K562 (cell line): ENCODE results near the gene NUP210. TPM values are rescaled to one million over a fixed set of nuclear protein-coding genes. Genes with fewer than 3 reads are reported as not detected.

Experiments used
- ATAC-seq: fragments of 200-7000 bp; cut with Tn5 transposase; 3 replicates; pipeline ENCODE4 v1.9.1; 2020; ENCODE audit warnings: moderate library complexity
- BruUV-seq: library from RNA; stranded (reverse); fragments of 400-500 nt; replicated peaks from 2 replicates; lab custom pipeline; 2021; lab: Mats Ljungman, UMichigan
- CTCF ChIA-PET: fragments of 300-600 bp; formaldehyde crosslinking; extraction: SDS; loops from one replicate; lab custom pipeline; 2021; ENCODE audit warnings: low intra/inter-chr PET ratio; lab: Yijun Ruan, JAX
- POLR2A ChIA-PET: fragments of 300-600, 350-650 bp; sonication (Branson Sonifier 250); formaldehyde crosslinking; extraction: SDS; loops from one replicate; lab custom pipeline; 2021; ENCODE audit warnings: antibody characterized with exemption, inconsistent platforms; lab: Yijun Ruan, JAX
- DNase-seq, 4 experiments: peaks; one replicate each; pipeline versions ENCODE4 v3.0.0 to v3.0.0-alpha.2; 2011 to 2018; ENCODE audit warnings: low spot score in 3 of 4, mixed read lengths in 3 of 4; ENCODE audit errors: extremely low read depth in 1 of 4
- FAIRE-seq: peaks from 2 replicates; lab custom pipeline; 2011; peaks lifted over from hg19 to GRCh38; lab: Jason Lieb, UNC
- H2AFZ ChIP-seq: 2 replicates; pipeline ENCODE4 v1.6.0; 2011; ENCODE audit warnings: low read depth, low read length, control low read depth, inconsistent platforms
- H3K27ac ChIP-seq: fragments of 200-600 bp; 3 replicates; pipeline ENCODE4 v1.8.0; 2011; ENCODE audit warnings: low read depth, mild to moderate bottlenecking, control low read depth, inconsistent platforms, low read length, moderate library complexity, mixed read lengths; ENCODE audit errors: extremely low read depth
- H3K27me3 ChIP-seq, 2 experiments: fragments of 300-600 bp in 1 of 2; 2 replicates in 1 of 2; 3 replicates in 1 of 2; pipeline versions ENCODE4 v1.6.0 to v1.8.0; 2011; ENCODE audit warnings: inconsistent platforms in 2 of 2, low read length in 2 of 2, mild to moderate bottlenecking in 1 of 2, mixed read lengths in 1 of 2, moderate library complexity in 1 of 2; ENCODE audit not compliant: control insufficient read depth in 2 of 2, insufficient read depth in 2 of 2
- H3K36me3 ChIP-seq: fragments of 300-600 bp; 3 replicates; pipeline ENCODE4 v1.8.0; 2011; ENCODE audit warnings: mild to moderate bottlenecking, low read length, inconsistent platforms; ENCODE audit not compliant: control insufficient read depth, insufficient read depth
- H3K4me1 ChIP-seq, 2 experiments: fragments of 200-600 bp in 1 of 2; replicated peaks in 1 of 2; 2 replicates in 1 of 2; 3 replicates in 1 of 2; pipeline versions ENCODE4 v1.5.1 to v1.8.0; 2011; ENCODE audit warnings: inconsistent platforms in 2 of 2, low read length in 2 of 2, mild to moderate bottlenecking in 1 of 2, mixed read lengths in 1 of 2, moderate library complexity in 1 of 2; ENCODE audit not compliant: control insufficient read depth in 2 of 2, insufficient read depth in 2 of 2
- H3K4me2 ChIP-seq: 2 replicates; pipeline ENCODE4 v1.6.1; 2011; ENCODE audit warnings: low read length, control low read depth, inconsistent platforms, mixed read lengths; ENCODE audit not compliant: insufficient read depth
- H3K4me3 ChIP-seq: fragments of 200-600 bp; sonication (generic), shearing (Covaris generic); 2 replicates; pipeline ENCODE4 v1.5.1; 2016; ENCODE audit warnings: control low read depth, inconsistent platforms
- H3K79me2 ChIP-seq: fragments of 200-600 bp; 3 replicates; pipeline ENCODE4 v1.8.0; 2011; ENCODE audit warnings: low read length, inconsistent platforms; ENCODE audit not compliant: control insufficient read depth, insufficient read depth
- H3K9ac ChIP-seq, 2 experiments: 2 replicates each; pipeline versions ENCODE4 v1.6.0 to v1.6.1; 2011; ENCODE audit warnings: low read depth in 2 of 2, low read length in 2 of 2, control low read depth in 1 of 2, inconsistent platforms in 1 of 2, mild to moderate bottlenecking in 1 of 2, mixed read lengths in 1 of 2; ENCODE audit not compliant: insufficient read depth in 1 of 2
- H3K9me1 ChIP-seq: one replicate; pipeline ENCODE4 v1.6.0; 2011; ENCODE audit warnings: inconsistent platforms, mild to moderate bottlenecking, low read length, moderate library complexity; ENCODE audit not compliant: control insufficient read depth, insufficient read depth
- H3K9me3 ChIP-seq: replicated peaks from 2 replicates; pipeline ENCODE4 v1.5.1; 2011; ENCODE audit warnings: low read depth, low read length, inconsistent platforms; ENCODE audit not compliant: control insufficient read depth, insufficient read depth
- H4K20me1 ChIP-seq: replicated peaks from 2 replicates; pipeline ENCODE4 v1.6.1; 2011; ENCODE audit warnings: low read length, inconsistent platforms, mixed read lengths; ENCODE audit not compliant: control insufficient read depth, insufficient read depth
- CREB1 ChIP-seq, 2 experiments: sonication (generic) in 1 of 2; formaldehyde crosslinking in 1 of 2; IDR thresholded peaks; 2 replicates each; pipeline versions ENCODE4 v1.6.1 to v1.8.0; 2012 to 2022; ENCODE audit warnings: inconsistent platforms in 1 of 2, mild to moderate bottlenecking in 1 of 2, missing genetic modification reagents in 1 of 2, moderate library complexity in 1 of 2
- GATA2 ChIP-seq: sonication (generic); formaldehyde crosslinking; IDR thresholded peaks from 2 replicates; pipeline ENCODE4 v1.4.0; 2020; ENCODE audit warnings: mild to moderate bottlenecking, missing genetic modification reagents
- L3MBTL2 ChIP-seq: fragments of 450-650 bp; IDR thresholded peaks from 2 replicates; pipeline ENCODE4 v1.6.1; 2016; ENCODE audit warnings: mild to moderate bottlenecking, moderate library complexity
- MYC ChIP-seq, 2 experiments: fragments of 250-450 bp in 1 of 2; sonication (Bioruptor Pico) in 1 of 2; IDR thresholded peaks; 2 replicates each; pipeline versions ENCODE4 v1.5.1 to v1.6.1; 2012 to 2021; ENCODE audit warnings: low read depth in 2 of 2, borderline replicate concordance in 1 of 2, improper control_type of control experiment in 1 of 2, low read length in 1 of 2, mild to moderate bottlenecking in 1 of 2, moderate library complexity in 1 of 2
- POLR3A ChIP-seq: IDR thresholded peaks from 2 replicates; pipeline ENCODE4 v1.6.1; 2011; ENCODE audit warnings: borderline replicate concordance, mild to moderate bottlenecking, moderate library complexity; ENCODE audit not compliant: insufficient read length, insufficient read depth; ENCODE audit errors: extremely low read depth
- RNF2 ChIP-seq: sonication (generic); IDR thresholded peaks from 2 replicates; pipeline ENCODE4 v1.6.1; 2016
- SMC3 ChIP-seq: conservative IDR thresholded peaks from 2 replicates; pipeline ENCODE4 v1.6.1; 2011; ENCODE audit warnings: low read depth, low read length, improper control_type of control experiment; ENCODE audit not compliant: insufficient read depth
- ZNF316 ChIP-seq: fragments of 450-650 bp; IDR thresholded peaks from 2 replicates; pipeline ENCODE4 v1.6.1; 2016
- WGBS: fragments of 100-300 bp; shearing (Covaris generic); methylation state at CpG from one replicate; pipeline ENCODE4 v1.1.6; 2016; ENCODE audit warnings: low coverage, mixed read lengths; ENCODE audit not compliant: insufficient coverage; ENCODE audit errors: missing lambda C conversion rate; 5-methylcytosine and 5-hydroxymethylcytosine counted together
- in situ Hi-C: fragments of 300-500 bp; cut with MboI; formaldehyde crosslinking; loops from 4 replicates; pipeline ENCODE4 v1.15.0; 2018; ENCODE audit warnings: inconsistent platforms, mixed read lengths
- intact Hi-C: fragments of 100-400 bp; cut with micrococcal nuclease; formaldehyde crosslinking; loops from 2 replicates; pipeline ENCODE4 v1.14.2; 2022
- polyA plus RNA-seq, 8 experiments: library from polyadenylated mRNA; depleted of rRNA in 4 of 8; stranded (reverse) in 5 of 8; unstranded in 3 of 8; fragments of >200 nt; fragmentation: Nextera tagmentation in 2 of 8; fragmentation: Illumina TruSeq in 1 of 8; extraction: Ambion mirVana in 2 of 8; extraction: Trizol in 1 of 8; gene quantifications; 2 replicates each; pipeline versions ENCODE4 v1.2.1 to v1.2.3, GENCODE V29; 2011 to 2014; ENCODE audit warnings: inconsistent platforms in 1 of 8, missing spikeins in 1 of 8
- total RNA-seq, 7 experiments: library from RNA; depleted of rRNA in 6 of 7; stranded (reverse); fragments of >200 nt in 6 of 7; fragmentation: Illumina TruSeq in 2 of 7; extraction: Trizol in 2 of 7; gene quantifications; 2 replicates each; pipeline versions ENCODE4 v1.2.1 to v1.2.3, GENCODE V29; 2011 to 2021; ENCODE audit warnings: low replicate concordance in 1 of 7
- TF ChIP-seq, protein P1 (sequence below): fragments of 450-650 bp; formaldehyde crosslinking; IDR thresholded peaks from 2 replicates; pipeline ENCODE4 v1.4.0; 2020; ENCODE audit warnings: mild to moderate bottlenecking, moderate library complexity
- TF ChIP-seq, protein P2 (sequence below), 2 experiments: fragments of 450-650 bp; conservative IDR thresholded peaks; 2 replicates each; pipeline ENCODE4 v1.6.1; 2017; ENCODE audit warnings: mild to moderate bottlenecking in 2 of 2, moderate library complexity in 2 of 2
- TF ChIP-seq, protein P3 (sequence below): fragments of 450-650 bp; IDR thresholded peaks from 2 replicates; pipeline ENCODE4 v1.6.1; 2017; ENCODE audit warnings: antibody characterized with exemption, mild to moderate bottlenecking

NUP210 gene
- total and polyA plus RNA-seq, 9 of the 15 experiments (the other 6 are each of a cell fraction or from before 2014, with no cell fraction given), result 1.2 to 138 (median 44.0) TPM

DNA sequence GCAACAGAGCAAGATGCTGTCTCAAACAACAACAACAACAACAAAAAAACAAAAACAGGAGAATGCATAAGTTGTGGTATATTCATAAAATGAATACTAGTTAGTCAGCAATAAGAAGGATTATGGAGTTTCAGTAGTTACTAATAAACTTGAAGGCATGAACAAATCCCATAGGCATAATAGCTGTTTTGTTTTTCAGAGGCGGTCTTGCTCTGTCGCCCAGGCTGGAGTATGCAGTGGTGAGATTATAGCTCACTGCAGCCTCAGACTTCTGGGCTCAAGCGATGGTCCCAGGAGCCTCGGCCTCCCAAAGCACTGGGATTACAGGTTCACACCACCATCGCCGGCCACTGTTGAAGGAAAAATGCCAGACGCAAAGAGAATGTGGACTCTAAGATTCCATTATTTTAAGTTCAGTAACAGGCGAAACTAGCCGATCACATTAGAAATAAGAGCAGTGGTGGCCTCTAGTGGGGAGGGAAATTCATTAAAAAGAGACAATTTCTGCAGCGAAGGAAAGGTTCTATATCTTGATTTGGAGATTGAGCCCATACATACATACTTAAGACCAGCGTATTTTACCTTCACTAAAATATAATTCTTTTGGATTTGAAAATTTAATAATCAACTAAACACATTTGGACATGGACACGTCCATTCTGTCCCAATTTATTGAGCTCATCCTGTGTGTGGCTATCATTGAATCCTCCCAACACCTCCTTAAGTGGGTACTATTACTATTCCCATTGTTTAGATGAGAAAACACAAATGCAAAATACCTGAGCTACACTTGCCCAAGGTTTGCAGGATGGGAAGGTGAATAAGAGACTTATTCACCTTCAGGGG, 32.6 kb upstream of the NUP210 start:
- peak; percentile 61 for FAIRE-seq
- no peaks in the 10 kb centered on the region for H4K20me1 ChIP-seq
- no peaks in the 10 kb centered on the region for H3K9me1 ChIP-seq
- BruUV-seq, result no TSS peak
- ChIA-PET POLR2A (interaction anchor here (0.5 to 1.8 kb wide), 11 partner anchors 11 to 726 kb away, joined by 3 to 10 read pairs (median 5); partner anchors contain the start of genes LSM3 and XPC), CTCF (interaction anchor here (0.7 to 1.4 kb wide), 5 partner anchors 33 to 198 kb away, joined by 3 to 4 read pairs (median 3); no protein-coding TSS in a partner anchor)
- in situ Hi-C loops (no loop called here), intact Hi-C loops (loop anchor here (1.0 to 5.0 kb wide), 4 partner anchors 48 to 169 kb away; no protein-coding TSS in a partner anchor)
- no peaks in the 10 kb centered on the region for H3K27me3 ChIP-seq
- peak; percentile 58 to 80 (median 61) for DNase-seq
- ATAC-seq, result peak; percentile 59
- 7% methylated on average over 12 of the region's 12 CpGs for WGBS
- peaks cover 16 to 24% of the 10 kb centered on the region in 2 experiments; a peak in 4 of 5 replicates for H3K4me1 ChIP-seq
- peak overlapping the region; percentile 39; the same call in 1 of the 3 replicates for H3K27ac ChIP-seq
- no peaks in the 10 kb centered on the region for H3K9me3 ChIP-seq
- no peaks in the 10 kb centered on the region for H3K36me3 ChIP-seq
- H3K9ac ChIP-seq, result peak overlapping the region in 1 of 2 experiments; percentile 85; a peak in 2 of 4 replicates
- H3K4me3 ChIP-seq, result peak overlapping the region; percentile 43
- H3K4me2 ChIP-seq, result peak overlapping the region; percentile 98
- peak overlapping the region; percentile 99 for H2AFZ ChIP-seq
- H3K79me2 ChIP-seq, result no peaks in the 10 kb centered on the region
- TF ChIP-seq GATA2 (CRISPR knock-in tag) (peak; percentile 51; the same call in 1 of the 2 replicates), POLR3A (peak; percentile 20), CREB1 (IDR thresholded peaks at IDR 0.05) (no peak), CREB1 (CRISPR knock-in tag; IDR thresholded peaks at IDR 0.05) (no peak), RNF2 (no peak), ZNF316 (peak; percentile 84), L3MBTL2 (peak; percentile 11; the same call in 1 of the 2 replicates), SMC3 (peak; percentile 33; the same call in 1 of the 2 replicates), MYC (IDR thresholded peaks at IDR 0.05; ENCODE audit: low read depth, low read length) (0 out of 2 replicates have a peak, but pooled peaks have one; percentile 10), MYC (CRISPR knock-in tag; IDR thresholded peaks at IDR 0.05; ENCODE audit: borderline replicate concordance, low read depth) (no peak)
- TF ChIP-seq, protein P1, sequence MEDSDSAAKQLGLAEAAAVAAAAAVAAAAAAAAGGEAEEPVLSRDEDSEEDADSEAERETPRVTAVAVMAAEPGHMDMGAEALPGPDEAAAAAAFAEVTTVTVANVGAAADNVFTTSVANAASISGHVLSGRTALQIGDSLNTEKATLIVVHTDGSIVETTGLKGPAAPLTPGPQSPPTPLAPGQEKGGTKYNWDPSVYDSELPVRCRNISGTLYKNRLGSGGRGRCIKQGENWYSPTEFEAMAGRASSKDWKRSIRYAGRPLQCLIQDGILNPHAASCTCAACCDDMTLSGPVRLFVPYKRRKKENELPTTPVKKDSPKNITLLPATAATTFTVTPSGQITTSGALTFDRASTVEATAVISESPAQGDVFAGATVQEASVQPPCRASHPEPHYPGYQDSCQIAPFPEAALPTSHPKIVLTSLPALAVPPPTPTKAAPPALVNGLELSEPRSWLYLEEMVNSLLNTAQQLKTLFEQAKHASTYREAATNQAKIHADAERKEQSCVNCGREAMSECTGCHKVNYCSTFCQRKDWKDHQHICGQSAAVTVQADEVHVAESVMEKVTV (CRISPR knock-in tag), result peak; percentile 65
- TF ChIP-seq, protein P2, sequence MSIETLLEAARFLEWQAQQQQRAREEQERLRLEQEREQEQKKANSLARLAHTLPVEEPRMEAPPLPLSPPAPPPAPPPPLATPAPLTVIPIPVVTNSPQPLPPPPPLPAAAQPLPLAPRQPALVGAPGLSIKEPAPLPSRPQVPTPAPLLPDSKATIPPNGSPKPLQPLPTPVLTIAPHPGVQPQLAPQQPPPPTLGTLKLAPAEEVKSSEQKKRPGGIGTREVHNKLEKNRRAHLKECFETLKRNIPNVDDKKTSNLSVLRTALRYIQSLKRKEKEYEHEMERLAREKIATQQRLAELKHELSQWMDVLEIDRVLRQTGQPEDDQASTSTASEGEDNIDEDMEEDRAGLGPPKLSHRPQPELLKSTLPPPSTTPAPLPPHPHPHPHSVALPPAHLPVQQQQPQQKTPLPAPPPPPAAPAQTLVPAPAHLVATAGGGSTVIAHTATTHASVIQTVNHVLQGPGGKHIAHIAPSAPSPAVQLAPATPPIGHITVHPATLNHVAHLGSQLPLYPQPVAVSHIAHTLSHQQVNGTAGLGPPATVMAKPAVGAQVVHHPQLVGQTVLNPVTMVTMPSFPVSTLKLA (conservative IDR thresholded peaks at IDR 0.05), result 0 out of 4 replicates have a peak, but pooled peaks of 1 of the 2 experiments have one; percentile 27
- TF ChIP-seq, protein P3, sequence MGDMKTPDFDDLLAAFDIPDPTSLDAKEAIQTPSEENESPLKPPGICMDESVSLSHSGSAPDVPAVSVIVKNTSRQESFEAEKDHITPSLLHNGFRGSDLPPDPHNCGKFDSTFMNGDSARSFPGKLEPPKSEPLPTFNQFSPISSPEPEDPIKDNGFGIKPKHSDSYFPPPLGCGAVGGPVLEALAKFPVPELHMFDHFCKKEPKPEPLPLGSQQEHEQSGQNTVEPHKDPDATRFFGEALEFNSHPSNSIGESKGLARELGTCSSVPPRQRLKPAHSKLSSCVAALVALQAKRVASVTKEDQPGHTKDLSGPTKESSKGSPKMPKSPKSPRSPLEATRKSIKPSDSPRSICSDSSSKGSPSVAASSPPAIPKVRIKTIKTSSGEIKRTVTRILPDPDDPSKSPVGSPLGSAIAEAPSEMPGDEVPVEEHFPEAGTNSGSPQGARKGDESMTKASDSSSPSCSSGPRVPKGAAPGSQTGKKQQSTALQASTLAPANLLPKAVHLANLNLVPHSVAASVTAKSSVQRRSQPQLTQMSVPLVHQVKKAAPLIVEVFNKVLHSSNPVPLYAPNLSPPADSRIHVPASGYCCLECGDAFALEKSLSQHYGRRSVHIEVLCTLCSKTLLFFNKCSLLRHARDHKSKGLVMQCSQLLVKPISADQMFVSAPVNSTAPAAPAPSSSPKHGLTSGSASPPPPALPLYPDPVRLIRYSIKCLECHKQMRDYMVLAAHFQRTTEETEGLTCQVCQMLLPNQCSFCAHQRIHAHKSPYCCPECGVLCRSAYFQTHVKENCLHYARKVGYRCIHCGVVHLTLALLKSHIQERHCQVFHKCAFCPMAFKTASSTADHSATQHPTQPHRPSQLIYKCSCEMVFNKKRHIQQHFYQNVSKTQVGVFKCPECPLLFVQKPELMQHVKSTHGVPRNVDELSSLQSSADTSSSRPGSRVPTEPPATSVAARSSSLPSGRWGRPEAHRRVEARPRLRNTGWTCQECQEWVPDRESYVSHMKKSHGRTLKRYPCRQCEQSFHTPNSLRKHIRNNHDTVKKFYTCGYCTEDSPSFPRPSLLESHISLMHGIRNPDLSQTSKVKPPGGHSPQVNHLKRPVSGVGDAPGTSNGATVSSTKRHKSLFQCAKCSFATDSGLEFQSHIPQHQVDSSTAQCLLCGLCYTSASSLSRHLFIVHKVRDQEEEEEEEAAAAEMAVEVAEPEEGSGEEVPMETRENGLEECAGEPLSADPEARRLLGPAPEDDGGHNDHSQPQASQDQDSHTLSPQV, result peak; percentile 49; the same call in 1 of the 2 replicates
